ENCODE data around the gene MARK4.
"Not testable (repeated sequence)": the region's sequence is repeated elsewhere in the genome, so short reads cannot be mapped to it uniquely, and the experiment has no call there.

Gene MARK4

GRCh38 chr19:45304141-45304926 is 53.3 kb downstream of the MARK4 start:
- DNase-seq (ENCODE audit: low read depth in 2 of 2, low spot score in 1 of 2), result no peak

GRCh38 chr19:45305007-45305406 is 53.9 kb downstream of the MARK4 start:
- DNase-seq (ENCODE audit: low read depth in 2 of 2, low spot score in 1 of 2), result no peak

- DNase-seq (ENCODE audit: low read depth in 2 of 2, low spot score in 1 of 2), result no peak
These were observed 54.4 kb downstream of the MARK4 start for GRCh38 chr19:45305421-45305820.

GRCh38 chr19:45306040-45306439 is 55.0 kb downstream of the MARK4 start:
- no peak for DNase-seq (ENCODE audit: low read depth in 2 of 2, low spot score in 1 of 2)

GRCh38 chr19:45306518-45307027 is 55.5 kb downstream of the MARK4 start:
- no peak for DNase-seq (ENCODE audit: low read depth in 2 of 2, low spot score in 1 of 2)

- DNase-seq (ENCODE audit: low read depth in 2 of 2, low spot score in 1 of 2), result no peak
These were observed 56.3 kb downstream of the MARK4 start for GRCh38 chr19:45307361-45307760.

- not testable (repeated sequence) for DNase-seq (ENCODE audit: low read depth in 2 of 2, low spot score in 1 of 2)
These were observed 58.3 kb downstream of the MARK4 start for GRCh38 chr19:45309322-45309721.

- DNase-seq (ENCODE audit: low read depth in 2 of 2, low spot score in 1 of 2), result no peak
These were observed 60.5 kb downstream of the MARK4 start for GRCh38 chr19:45311621-45312020.

- not testable (repeated sequence) for DNase-seq (ENCODE audit: low read depth in 2 of 2, low spot score in 1 of 2)
These were observed 61.2 kb downstream of the MARK4 start for GRCh38 chr19:45312285-45312684.

- DNase-seq (ENCODE audit: low read depth in 2 of 2, low spot score in 1 of 2), result no peak
These were observed 63.7 kb downstream of the MARK4 start for GRCh38 chr19:45314708-45315245.

GRCh38 chr19:45315304-45315703 is 64.2 kb downstream of the MARK4 start:
- no peak for DNase-seq (ENCODE audit: low read depth in 2 of 2, low spot score in 1 of 2)

GRCh38 chr19:45320997-45321775 is 70.1 kb downstream of the MARK4 start:
- DNase-seq (ENCODE audit: low read depth in 2 of 2, low spot score in 1 of 2), result no peak

GRCh38 chr19:45321848-45322247 is 70.8 kb downstream of the MARK4 start:
- DNase-seq (ENCODE audit: low read depth in 2 of 2, low spot score in 1 of 2), result no peak

GRCh38 chr19:45322311-45322710 is 71.2 kb downstream of the MARK4 start:
- DNase-seq (ENCODE audit: low read depth in 2 of 2, low spot score in 1 of 2), result no peak

- no peak for DNase-seq (ENCODE audit: low read depth in 2 of 2, low spot score in 1 of 2)
These were observed 71.7 kb downstream of the MARK4 start, which contains the start of gene CKM for GRCh38 chr19:45322744-45323281. TSS of gene CKM (minus strand) at chr19:45322875. CDS start at chr19:45319713, 3,162 bp downstream.

- DNase-seq (ENCODE audit: low read depth in 2 of 2, low spot score in 1 of 2), result no peak
These were observed 72.6 kb downstream of the MARK4 start for GRCh38 chr19:45323671-45324081.

GRCh38 chr19:45324349-45324907 is 73.4 kb downstream of the MARK4 start:
- DNase-seq (ENCODE audit: low read depth in 2 of 2, low spot score in 1 of 2), result no peak

- no peak for DNase-seq (ENCODE audit: low read depth in 2 of 2, low spot score in 1 of 2)
These were observed 76.5 kb downstream of the MARK4 start for GRCh38 chr19:45327404-45328143.

- no peak for DNase-seq (ENCODE audit: low read depth in 2 of 2, low spot score in 1 of 2)
These were observed 80.3 kb downstream of the MARK4 start for GRCh38 chr19:45331411-45331810.

- DNase-seq (ENCODE audit: low read depth in 2 of 2, low spot score in 1 of 2), result no peak
These were observed 82.7 kb downstream of the MARK4 start for GRCh38 chr19:45333609-45334303.

Data from stimulated activated CD8-positive, alpha-beta memory T cell treated with anti-CD3 and anti-CD28 coated beads, Interleukin-4, amount 100 ng/mL, for 1 hour (primary cell).